Brain microvascular endothelial cell (primary cell): ENCODE data around the gene PFDN5.
"Not testable (repeated sequence)": the region's sequence is repeated elsewhere in the genome, so short reads cannot be mapped to it uniquely, and the experiment has no call there.

Source experiments
- DNase-seq: peaks from one replicate; pipeline ENCODE4 v3.0.0-alpha.2; 2020
- H3K27ac ChIP-seq: fragments of 250-450 bp; sonication (Bioruptor Pico); 2 replicates; pipeline ENCODE4 v1.5.1; 2020; ENCODE audit warnings: mild to moderate bottlenecking, moderate library complexity
- H3K27me3 ChIP-seq: fragments of 250-450 bp; sonication (Bioruptor Pico); replicated peaks from 2 replicates; pipeline ENCODE4 v1.5.1; 2020; ENCODE audit warnings: mild to moderate bottlenecking
- H3K36me3 ChIP-seq: fragments of 250-450 bp; sonication (Bioruptor Pico); replicated peaks from 2 replicates; pipeline ENCODE4 v1.5.1; 2020; ENCODE audit warnings: mild to moderate bottlenecking
- H3K4me3 ChIP-seq: 2 replicates; pipeline ENCODE4 v1.5.1; 2011; ENCODE audit warnings: low read depth, mild to moderate bottlenecking, control low read depth, low read length, moderate library complexity
- CTCF ChIP-seq: IDR thresholded peaks from 2 replicates; pipeline ENCODE4 v1.5.1; 2011; ENCODE audit warnings: low read depth, mild to moderate bottlenecking, moderate library complexity, low read length, control low read depth, inconsistent platforms; ENCODE audit errors: missing control alignments
- in situ Hi-C: cut with HindIII; loops from 2 replicates; pipeline ENCODE4 v1.10.0; 2017; ENCODE audit warnings: low sequenced_read_pairs, low pct_ligation_motif_present

Gene PFDN5

GRCh38 chr12:53325511-53326061, 30.2 kb downstream of the PFDN5 start:
- in situ Hi-C loops = no loop called here
- H3K27me3 ChIP-seq = no peaks in the 10 kb centered on the region
- H3K36me3 ChIP-seq = no peaks in the 10 kb centered on the region
- peak overlapping the region; percentile 59 for H3K4me3 ChIP-seq
- no peak overlapping the region for H3K27ac ChIP-seq
- no peak for TF ChIP-seq CTCF
- no peak for DNase-seq

GRCh38 chr12:53326460-53327185, 31.3 kb downstream of the PFDN5 start:
- no peak for TF ChIP-seq CTCF
- Histone ChIP-seq H3K27me3 (no peaks in the 10 kb centered on the region), H3K36me3 (no peaks in the 10 kb centered on the region), H3K4me3 (no peak overlapping the region), H3K27ac (no peak overlapping the region)
- in situ Hi-C loops = no loop called here
- DNase-seq = no peak

- in situ Hi-C loops = no loop called here
- Histone ChIP-seq H3K36me3 (no peaks in the 10 kb centered on the region), H3K27ac (no peak overlapping the region), H3K4me3 (no peak overlapping the region), H3K27me3 (peaks cover 2% of the 10 kb centered on the region)
- TF ChIP-seq CTCF = peak; percentile 56
- DNase-seq = no peak
These were observed 32.2 kb downstream of the PFDN5 start for GRCh38 chr12:53327435-53328042.

GRCh38 chr12:53328043-53328435, 32.7 kb downstream of the PFDN5 start:
- in situ Hi-C loops = no loop called here
- peaks cover 7% of the 10 kb centered on the region for H3K27me3 ChIP-seq
- no peak overlapping the region for H3K4me3 ChIP-seq
- TF ChIP-seq CTCF = peak; percentile 37
- DNase-seq = no peak
- H3K27ac ChIP-seq = no peak overlapping the region
- H3K36me3 ChIP-seq = no peaks in the 10 kb centered on the region

GRCh38 chr12:53330671-53331070, 35.3 kb downstream of the PFDN5 start:
- Histone ChIP-seq H3K27me3 (peaks cover 7% of the 10 kb centered on the region), H3K36me3 (no peaks in the 10 kb centered on the region), H3K4me3 (no peak overlapping the region), H3K27ac (no peak overlapping the region)
- no peak for TF ChIP-seq CTCF
- no peak for DNase-seq
- in situ Hi-C loops = no loop called here

GRCh38 chr12:53332339-53332738, 37.0 kb downstream of the PFDN5 start:
- H3K27me3 ChIP-seq = peaks cover 18% of the 10 kb centered on the region
- in situ Hi-C loops, DNase-seq, H3K36me3 ChIP-seq, H3K4me3 ChIP-seq, H3K27ac ChIP-seq: not testable (repeated sequence)
